GM19463 (cell line): Measurements from ENCODE around the gene DLG5.

Source experiments
- ATAC-seq: cut with Tn5 transposase; IDR thresholded peaks from one replicate; pipeline ENCODE4 v1.9.1; 2021; ENCODE audit warnings: mild to moderate bottlenecking, moderate library complexity; ENCODE audit not compliant: unreplicated experiment

Gene DLG5, protein sequence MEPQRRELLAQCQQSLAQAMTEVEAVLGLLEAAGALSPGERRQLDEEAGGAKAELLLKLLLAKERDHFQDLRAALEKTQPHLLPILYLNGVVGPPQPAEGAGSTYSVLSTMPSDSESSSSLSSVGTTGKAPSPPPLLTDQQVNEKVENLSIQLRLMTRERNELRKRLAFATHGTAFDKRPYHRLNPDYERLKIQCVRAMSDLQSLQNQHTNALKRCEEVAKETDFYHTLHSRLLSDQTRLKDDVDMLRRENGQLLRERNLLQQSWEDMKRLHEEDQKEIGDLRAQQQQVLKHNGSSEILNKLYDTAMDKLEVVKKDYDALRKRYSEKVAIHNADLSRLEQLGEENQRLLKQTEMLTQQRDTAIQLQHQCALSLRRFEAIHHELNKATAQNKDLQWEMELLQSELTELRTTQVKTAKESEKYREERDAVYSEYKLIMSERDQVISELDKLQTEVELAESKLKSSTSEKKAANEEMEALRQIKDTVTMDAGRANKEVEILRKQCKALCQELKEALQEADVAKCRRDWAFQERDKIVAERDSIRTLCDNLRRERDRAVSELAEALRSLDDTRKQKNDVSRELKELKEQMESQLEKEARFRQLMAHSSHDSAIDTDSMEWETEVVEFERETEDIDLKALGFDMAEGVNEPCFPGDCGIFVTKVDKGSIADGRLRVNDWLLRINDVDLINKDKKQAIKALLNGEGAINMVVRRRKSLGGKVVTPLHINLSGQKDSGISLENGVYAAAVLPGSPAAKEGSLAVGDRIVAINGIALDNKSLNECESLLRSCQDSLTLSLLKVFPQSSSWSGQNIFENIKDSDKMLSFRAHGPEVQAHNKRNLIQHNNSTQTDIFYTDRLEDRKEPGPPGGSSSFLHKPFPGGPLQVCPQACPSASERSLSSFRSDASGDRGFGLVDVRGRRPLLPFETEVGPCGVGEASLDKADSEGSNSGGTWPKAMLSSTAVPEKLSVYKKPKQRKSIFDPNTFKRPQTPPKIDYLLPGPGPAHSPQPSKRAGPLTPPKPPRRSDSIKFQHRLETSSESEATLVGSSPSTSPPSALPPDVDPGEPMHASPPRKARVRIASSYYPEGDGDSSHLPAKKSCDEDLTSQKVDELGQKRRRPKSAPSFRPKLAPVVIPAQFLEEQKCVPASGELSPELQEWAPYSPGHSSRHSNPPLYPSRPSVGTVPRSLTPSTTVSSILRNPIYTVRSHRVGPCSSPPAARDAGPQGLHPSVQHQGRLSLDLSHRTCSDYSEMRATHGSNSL (N-terminal part only)

DNA sequence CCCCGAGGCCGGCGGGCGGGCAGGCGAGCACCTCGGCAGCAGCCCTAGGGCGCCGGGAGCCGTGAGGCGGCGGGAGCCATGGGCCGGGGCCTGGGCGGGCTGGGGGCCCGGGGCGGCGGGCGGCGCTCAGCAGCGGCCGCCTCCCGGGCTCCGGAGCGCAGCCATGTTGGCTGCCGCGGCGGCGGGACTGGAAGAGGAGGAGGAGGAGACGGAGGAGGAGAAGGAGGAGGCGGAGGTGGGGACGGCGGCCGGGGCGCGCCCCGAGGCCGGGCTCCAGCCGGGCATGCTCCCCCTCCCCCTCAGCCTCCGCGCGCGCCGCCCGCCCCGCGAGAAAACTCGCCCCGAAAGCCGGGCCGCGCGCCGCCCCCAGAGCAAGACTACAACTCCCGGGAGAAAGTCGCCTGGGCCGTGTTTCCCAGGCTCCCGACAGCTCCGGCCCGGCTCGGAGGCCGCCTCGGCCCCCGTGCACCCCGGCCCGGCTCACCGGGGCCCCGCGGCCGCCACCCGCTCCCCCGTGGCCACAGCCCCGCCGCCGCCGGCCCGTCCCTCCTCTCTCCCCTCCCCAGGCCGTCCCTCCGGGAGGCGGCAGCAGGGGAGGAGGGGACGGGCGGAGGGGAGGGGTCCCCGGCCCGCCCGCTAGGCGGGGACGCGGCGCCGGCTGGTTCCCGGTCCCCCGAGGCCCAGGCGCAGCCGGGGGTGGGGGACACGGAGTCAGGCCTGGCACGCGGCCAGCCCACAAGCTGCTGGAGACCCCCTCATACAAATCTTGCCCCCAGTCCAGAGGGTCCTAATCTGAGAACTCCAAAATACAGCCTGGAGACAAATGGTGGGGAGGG is at the start of gene DLG5:
TSS of gene DLG5 (minus strand) at position 190 of the 836 bp plus-strand sequence. CDS start 235 bp downstream, outside the sequence.
- peak; percentile 73 for ATAC-seq

- ATAC-seq = no peak
Observed at GRCh38 chr10:77975086-77975666, 48.6 kb upstream of the DLG5 start.

- no peak for ATAC-seq
Observed at GRCh38 chr10:77974396-77975074, 48.0 kb upstream of the DLG5 start.

DNA sequence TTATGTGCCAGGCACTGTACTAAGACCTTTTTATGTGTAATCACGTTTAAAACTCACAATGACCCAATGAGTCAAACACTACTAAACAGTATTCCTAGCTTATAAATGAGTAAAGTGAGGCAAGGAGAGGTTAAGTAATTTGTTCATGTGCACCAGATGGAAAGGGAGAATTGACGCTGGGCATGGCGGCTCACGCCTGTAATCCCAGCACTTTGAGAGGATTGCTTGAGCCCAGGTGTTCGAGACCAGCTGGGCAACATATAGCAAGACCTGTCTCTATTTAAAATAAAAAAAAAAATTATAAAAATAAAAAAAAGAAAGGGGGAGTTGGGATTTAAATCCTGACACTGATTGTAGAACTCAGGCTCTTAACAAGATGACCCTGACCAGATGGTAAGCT is 46.7 kb upstream of the DLG5 start:
- no peak for ATAC-seq

DNA sequence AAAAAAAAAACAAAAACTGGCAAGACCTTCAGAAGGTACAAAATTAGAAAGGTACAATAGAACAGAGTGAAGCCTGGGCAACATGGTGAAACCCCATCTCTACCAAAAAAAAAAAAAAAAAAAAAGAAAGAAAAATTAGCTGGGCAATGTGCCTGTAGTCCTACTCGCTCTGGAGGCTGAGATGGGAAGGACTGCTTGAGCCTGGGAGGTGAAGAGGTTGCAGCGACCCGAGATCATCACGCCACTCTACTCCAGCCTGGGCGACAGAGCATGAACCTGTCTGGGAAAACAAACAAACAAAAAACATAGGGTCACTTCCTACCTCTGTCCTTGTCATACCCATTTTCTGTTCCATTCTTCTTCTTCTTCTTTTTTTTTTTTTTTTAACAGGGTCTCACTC is 45.6 kb upstream of the DLG5 start:
- ATAC-seq = no peak

GRCh38 chr10:77971804-77972144 is 45.2 kb upstream of the DLG5 start:
- no peak for ATAC-seq

- ATAC-seq = no peak
Observed at GRCh38 chr10:77970869-77971803, 44.6 kb upstream of the DLG5 start.

- no peak for ATAC-seq
Observed at GRCh38 chr10:77969114-77969513, 42.6 kb upstream of the DLG5 start.

DNA sequence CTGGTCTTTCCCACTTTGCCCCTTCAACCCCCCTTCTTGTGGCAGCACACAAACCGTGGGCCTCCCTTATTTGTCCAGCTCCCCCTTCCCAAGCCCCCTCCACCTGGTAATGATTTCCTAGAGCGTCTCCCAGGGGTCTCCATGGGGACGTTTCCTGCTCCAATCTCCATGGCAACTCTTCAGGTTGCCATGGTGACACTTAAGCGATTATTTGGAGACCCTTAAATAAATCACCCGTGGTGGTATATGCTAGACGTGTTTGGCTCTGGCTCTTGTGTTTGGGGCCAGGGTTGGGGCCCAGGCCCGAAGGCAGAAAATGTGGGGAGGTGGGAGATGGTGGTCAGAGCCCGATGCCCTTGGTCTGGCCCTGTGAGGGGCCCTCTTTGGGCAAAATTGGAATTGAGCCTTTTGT is 41.1 kb upstream of the DLG5 start:
- ATAC-seq = no peak

GRCh38 chr10:77965294-77965693 is 38.7 kb upstream of the DLG5 start:
- no peak for ATAC-seq

DNA sequence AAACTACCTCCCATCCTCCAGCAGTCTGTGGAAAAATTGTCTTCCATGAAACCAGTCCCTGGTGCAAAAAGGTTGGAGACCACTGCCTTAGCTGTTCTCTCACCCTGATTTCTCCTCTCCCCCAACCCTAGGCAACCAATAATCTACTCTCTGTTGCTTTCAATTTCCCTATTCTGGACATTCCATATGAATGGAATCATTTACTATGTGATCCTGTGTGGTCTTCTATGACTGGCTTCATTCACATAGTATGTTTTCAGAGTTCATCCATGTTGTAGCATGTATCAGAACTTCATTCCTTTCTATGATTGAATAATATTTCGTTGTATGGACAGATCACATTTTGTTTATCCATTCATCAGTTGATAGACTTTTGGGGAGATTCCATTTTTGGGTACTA is 38.3 kb upstream of the DLG5 start:
- no peak for ATAC-seq

DNA sequence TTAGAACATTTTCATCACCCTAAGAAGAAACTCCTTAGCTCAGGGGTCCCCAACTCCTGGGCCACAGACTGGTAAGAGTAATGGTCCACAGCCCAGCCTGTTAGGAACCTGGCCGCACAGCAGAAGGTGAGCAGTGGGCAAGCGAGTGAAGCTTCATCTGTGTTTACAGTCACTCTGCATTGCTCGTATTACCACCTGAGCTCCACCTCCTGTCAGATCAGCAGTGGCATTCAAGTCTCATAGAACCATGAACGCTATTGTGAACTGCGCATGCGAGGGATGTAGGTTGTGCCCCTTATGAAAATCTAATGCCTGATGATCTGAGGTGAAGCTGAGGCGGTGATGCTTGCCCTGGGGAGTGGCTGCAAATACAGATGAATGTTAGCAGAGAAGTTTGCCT is 37.3 kb upstream of the DLG5 start:
- no peak for ATAC-seq

- ATAC-seq = no peak
Observed at GRCh38 chr10:77962350-77963146, 36.0 kb upstream of the DLG5 start.

DNA sequence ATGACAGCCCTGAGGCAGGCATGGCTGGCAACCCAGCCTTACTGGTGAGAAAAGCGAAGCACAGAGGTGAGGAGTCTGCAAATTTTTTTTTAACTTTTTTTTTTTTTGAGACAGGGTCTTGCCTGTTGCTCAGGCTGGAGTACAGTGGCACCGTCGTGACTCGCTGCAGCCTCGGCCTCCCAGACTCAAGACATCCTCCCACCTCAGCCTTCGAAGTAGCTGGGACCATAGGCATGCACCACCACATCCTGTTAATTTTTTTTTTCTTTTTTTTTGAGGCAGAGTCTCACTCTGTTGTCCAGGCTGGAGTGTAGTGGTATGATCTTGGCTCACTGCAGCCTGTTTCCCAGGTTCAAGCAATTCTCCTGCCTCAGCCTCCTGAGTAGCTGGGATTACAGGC is 35.1 kb upstream of the DLG5 start:
- ATAC-seq = no peak

GRCh38 chr10:77960829-77961329 is 34.3 kb upstream of the DLG5 start:
- no peak for ATAC-seq

- ATAC-seq = no peak
Observed at GRCh38 chr10:77959887-77960455, 33.4 kb upstream of the DLG5 start.

DNA sequence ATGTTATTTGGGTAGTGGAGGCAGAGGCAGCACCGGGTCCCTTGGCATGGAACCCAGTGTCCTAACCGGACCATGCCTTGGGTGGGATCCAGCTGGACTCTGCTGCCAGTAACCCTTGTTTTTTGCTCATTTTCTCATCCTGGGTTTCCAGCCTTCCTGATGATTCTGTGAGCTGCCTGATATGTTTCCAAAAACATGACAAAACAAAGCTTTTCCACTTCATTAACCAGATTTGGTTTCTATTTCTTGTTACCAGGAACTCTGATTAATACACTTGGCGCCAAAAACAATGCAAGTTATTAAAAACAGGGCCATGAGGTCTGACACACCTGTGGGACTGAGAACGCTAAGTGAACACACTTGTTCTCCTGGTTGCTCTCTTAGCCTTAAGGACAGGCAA is 32.8 kb upstream of the DLG5 start:
- ATAC-seq = no peak
